Activated naive CD4-positive, alpha-beta T cell treated with anti-CD3 and anti-CD28 coated beads, Interleukin-2, amount 10 ng/mL, durations not matched to agents 7 days and 5 days (primary cell): Measurements from ENCODE around the gene ANXA4.

Source experiments
- CTCF ChIA-PET: fragments of 350-600 bp; sonication (Branson Sonifier 250); formaldehyde crosslinking; loops from one replicate; lab custom pipeline; 2021; ENCODE audit warnings: antibody characterized with exemption; lab: Charles Lee
- DNase-seq: peaks from one replicate; pipeline ENCODE4 v3.0.0-alpha.2; 2020
- H3K27ac Mint-ChIP-seq: one replicate; pipeline ENCODE4 v1.8.0; 2021; ENCODE audit warnings: mild to moderate bottlenecking, moderate library complexity, mixed read lengths
- H3K27me3 Mint-ChIP-seq: one replicate; pipeline ENCODE4 v1.8.0; 2021; ENCODE audit warnings: mild to moderate bottlenecking, mixed read lengths
- H3K36me3 Mint-ChIP-seq: one replicate; pipeline ENCODE4 v1.8.0; 2021; ENCODE audit warnings: mixed read lengths
- H3K4me1 Mint-ChIP-seq: one replicate; pipeline ENCODE4 v1.8.0; 2021; ENCODE audit warnings: mixed read lengths
- H3K4me3 Mint-ChIP-seq: one replicate; pipeline ENCODE4 v1.8.0; 2021; ENCODE audit warnings: mild to moderate bottlenecking, moderate library complexity, mixed read lengths
- H3K9me3 Mint-ChIP-seq: one replicate; pipeline ENCODE4 v1.8.0; 2021; ENCODE audit warnings: mixed read lengths

The ANXA4 gene

DNA sequence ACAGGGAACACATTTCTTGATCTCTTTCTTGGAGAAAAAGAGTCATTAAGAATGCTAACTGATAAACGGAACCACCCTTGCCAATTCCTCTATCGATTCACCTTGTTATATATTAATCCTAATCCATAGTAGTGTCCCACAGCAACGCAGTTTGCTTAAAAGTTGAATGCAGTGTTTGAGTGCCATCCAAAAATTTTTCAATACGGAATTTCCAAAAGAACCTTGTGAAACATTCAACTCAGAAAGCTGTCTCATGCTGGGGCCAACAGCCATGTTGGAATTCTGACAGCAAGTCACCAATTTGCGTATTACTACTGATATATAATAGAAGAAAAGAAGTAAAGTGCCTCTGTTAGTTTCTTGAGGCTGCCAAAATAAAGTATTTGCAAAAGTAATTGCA, 42.3 kb downstream of the ANXA4 start:
- Mint-ChIP-seq H3K4me3 (no peak overlapping the region), H3K27ac (no peak overlapping the region), H3K36me3 (peaks cover 10% of the 10 kb centered on the region), H3K9me3 (no peaks in the 10 kb centered on the region), H3K4me1 (peaks cover 9% of the 10 kb centered on the region), H3K27me3 (no peaks in the 10 kb centered on the region)
- DNase-seq, result no peak
- CTCF ChIA-PET, result interaction anchor here (1.2 kb wide), 1 partner anchor 60 kb away, joined by 3 read pairs; no protein-coding TSS in a partner anchor

DNA sequence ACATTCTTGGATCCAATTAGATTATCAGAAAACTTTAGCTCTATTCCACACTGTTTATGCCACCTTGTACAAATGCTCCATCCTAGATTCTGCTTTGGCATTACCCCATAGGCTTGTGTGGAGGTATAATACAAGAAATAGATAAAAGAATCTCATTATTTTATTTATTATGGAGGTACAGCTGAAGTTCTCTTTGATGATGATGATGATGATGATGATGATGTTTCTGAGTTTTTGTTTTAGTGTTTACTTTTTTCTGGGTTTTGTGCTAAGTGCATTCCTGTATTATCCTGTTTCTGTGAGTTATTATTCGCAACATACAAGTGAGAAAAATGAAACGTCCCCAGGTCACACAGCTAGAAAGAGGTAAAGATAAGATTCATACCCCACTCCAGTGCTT, 43.4 kb downstream of the ANXA4 start:
- no peak overlapping the region for H3K27ac Mint-ChIP-seq
- H3K4me3 Mint-ChIP-seq, result no peak overlapping the region
- no peak for DNase-seq
- no peaks in the 10 kb centered on the region for H3K9me3 Mint-ChIP-seq
- H3K4me1 Mint-ChIP-seq, result peaks cover 16% of the 10 kb centered on the region
- H3K36me3 Mint-ChIP-seq, result peaks cover 14% of the 10 kb centered on the region
- H3K27me3 Mint-ChIP-seq, result no peaks in the 10 kb centered on the region
- CTCF ChIA-PET, result interaction anchor here (1.2 kb wide), 1 partner anchor 61 kb away, joined by 3 read pairs; no protein-coding TSS in a partner anchor

GRCh38 chr2:69786052-69786560, 44.2 kb downstream of the ANXA4 start:
- no peak overlapping the region for H3K4me3 Mint-ChIP-seq
- no peaks in the 10 kb centered on the region for H3K27me3 Mint-ChIP-seq
- H3K27ac Mint-ChIP-seq, result no peak overlapping the region
- peaks cover 16% of the 10 kb centered on the region for H3K4me1 Mint-ChIP-seq
- CTCF ChIA-PET, result no interaction called here
- H3K36me3 Mint-ChIP-seq, result peaks cover 14% of the 10 kb centered on the region
- no peaks in the 10 kb centered on the region for H3K9me3 Mint-ChIP-seq
- no peak for DNase-seq

GRCh38 chr2:69789175-69789721, 47.3 kb downstream of the ANXA4 start:
- H3K36me3 Mint-ChIP-seq, result peaks cover 17% of the 10 kb centered on the region
- no peaks in the 10 kb centered on the region for H3K27me3 Mint-ChIP-seq
- H3K4me3 Mint-ChIP-seq, result no peak overlapping the region
- peaks cover 14% of the 10 kb centered on the region for H3K4me1 Mint-ChIP-seq
- no peak overlapping the region for H3K27ac Mint-ChIP-seq
- no peaks in the 10 kb centered on the region for H3K9me3 Mint-ChIP-seq
- no peak for DNase-seq
- CTCF ChIA-PET, result interaction anchor here (1.8 kb wide), 1 partner anchor 64 kb away, joined by 6 read pairs; no protein-coding TSS in a partner anchor

DNA sequence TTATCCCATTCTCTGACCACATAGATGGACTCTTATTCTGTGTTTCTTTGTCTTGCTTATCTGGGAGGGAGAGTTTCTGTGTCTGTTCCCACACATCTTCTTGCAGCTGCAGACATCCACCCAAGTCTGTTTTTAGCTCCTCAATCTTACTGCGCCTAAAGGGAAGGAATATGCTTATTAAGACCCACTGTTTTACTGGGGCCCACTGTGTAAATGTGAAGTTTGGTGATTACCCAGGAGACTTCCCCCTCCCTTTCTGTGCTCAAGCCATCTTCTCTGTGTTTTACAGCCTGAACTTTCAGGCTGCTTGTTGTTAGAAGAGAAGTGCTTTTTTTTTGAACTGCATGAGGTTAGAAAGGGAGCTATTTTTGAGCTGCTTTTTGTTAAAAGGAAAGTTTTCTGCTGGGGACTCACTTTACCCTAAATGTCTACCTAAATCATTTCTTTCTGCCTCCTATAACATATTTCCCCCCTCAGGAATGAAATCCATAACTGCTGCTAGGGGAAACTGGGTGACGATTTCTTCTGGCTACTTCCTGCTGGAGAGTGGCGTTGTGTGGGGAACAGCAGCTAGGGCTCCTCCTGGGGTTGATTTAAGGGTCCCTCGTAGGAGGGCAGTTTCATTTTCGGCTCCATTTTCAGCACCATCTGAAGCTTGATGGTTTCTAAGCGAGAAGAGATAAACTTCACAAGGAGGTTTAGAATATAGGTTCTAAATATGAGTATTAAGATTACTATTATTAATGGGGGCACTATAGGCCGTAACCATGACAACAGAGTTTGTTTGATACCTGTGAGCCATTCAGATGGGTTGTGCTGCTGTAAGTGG, 48.1 kb downstream of the ANXA4 start:
- Mint-ChIP-seq H3K36me3 (peaks cover 17% of the 10 kb centered on the region), H3K4me1 (peaks cover 14% of the 10 kb centered on the region), H3K4me3 (no peak overlapping the region), H3K27me3 (no peaks in the 10 kb centered on the region), H3K9me3 (no peaks in the 10 kb centered on the region), H3K27ac (no peak overlapping the region)
- DNase-seq, result no peak
- CTCF ChIA-PET, result interaction anchor here (1.8 kb wide), 1 partner anchor 65 kb away, joined by 6 read pairs; no protein-coding TSS in a partner anchor

DNA sequence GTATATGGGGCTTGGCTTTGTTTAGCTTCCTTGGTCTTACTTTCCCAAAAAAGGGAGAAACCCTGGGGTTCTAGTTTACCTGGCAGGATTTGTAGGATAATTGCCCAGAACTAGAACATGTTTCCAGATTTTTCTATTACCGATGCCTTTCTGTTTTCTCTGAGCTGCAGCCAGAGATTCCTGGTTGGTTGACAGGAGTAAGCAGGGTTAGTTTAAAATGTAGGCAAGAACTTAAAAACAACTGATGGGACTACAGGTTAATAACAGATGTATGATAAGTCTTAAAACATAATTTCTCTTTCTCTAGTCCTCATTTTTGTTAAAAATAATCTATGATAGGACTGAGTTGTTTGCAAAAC, 48.6 kb downstream of the ANXA4 start:
- H3K4me3 Mint-ChIP-seq, result no peak overlapping the region
- no peaks in the 10 kb centered on the region for H3K27me3 Mint-ChIP-seq
- H3K9me3 Mint-ChIP-seq, result no peaks in the 10 kb centered on the region
- no peak for DNase-seq
- peaks cover 17% of the 10 kb centered on the region for H3K36me3 Mint-ChIP-seq
- no peak overlapping the region for H3K27ac Mint-ChIP-seq
- H3K4me1 Mint-ChIP-seq, result peaks cover 14% of the 10 kb centered on the region
- CTCF ChIA-PET, result no interaction called here

DNA sequence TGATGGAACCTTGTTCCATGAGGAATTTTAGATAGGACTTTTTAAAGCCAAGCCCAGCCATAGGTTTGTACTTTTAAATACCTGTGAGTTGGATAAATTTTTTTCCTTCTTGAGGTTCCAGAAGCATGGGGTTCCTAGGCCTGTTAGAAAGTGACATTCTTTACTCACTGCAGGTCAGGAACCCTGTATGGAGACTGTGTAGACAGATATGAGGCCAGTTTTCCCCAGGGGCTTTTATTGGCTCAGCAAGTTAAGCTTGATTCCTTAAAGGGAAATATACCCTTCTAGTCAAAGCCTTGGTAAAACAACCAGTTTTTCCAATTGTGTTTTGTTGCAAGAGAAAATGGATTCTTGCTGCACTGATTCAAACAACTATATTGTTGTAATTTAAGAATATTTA, 49.1 kb downstream of the ANXA4 start:
- peaks cover 17% of the 10 kb centered on the region for H3K36me3 Mint-ChIP-seq
- H3K27ac Mint-ChIP-seq, result no peak overlapping the region
- H3K4me1 Mint-ChIP-seq, result peaks cover 14% of the 10 kb centered on the region
- H3K4me3 Mint-ChIP-seq, result no peak overlapping the region
- DNase-seq, result no peak
- H3K27me3 Mint-ChIP-seq, result no peaks in the 10 kb centered on the region
- CTCF ChIA-PET, result no interaction called here
- H3K9me3 Mint-ChIP-seq, result no peaks in the 10 kb centered on the region

DNA sequence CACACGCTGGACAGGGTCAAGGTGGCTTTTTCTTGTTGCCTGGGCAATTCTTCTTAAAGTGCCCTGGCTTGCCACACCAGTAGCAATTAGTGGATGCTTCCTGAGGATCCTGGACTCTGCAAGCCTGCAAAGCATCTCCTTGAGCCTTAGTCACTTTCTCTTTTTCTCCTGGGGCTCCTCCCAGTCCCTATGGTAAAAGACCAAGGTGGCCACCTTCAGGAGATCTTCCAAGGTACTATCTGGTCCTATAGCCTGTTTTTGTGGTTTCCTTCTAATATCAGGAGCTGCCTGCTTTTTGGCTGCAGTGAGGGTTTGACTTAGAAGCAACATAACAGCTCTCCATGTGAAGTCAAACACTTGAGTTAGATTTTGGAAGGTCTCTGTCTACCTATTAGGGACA, 54.2 kb downstream of the ANXA4 start:
- Mint-ChIP-seq H3K27ac (no peak overlapping the region), H3K36me3 (peaks cover 6% of the 10 kb centered on the region), H3K4me3 (no peak overlapping the region), H3K9me3 (no peaks in the 10 kb centered on the region), H3K4me1 (peaks cover 20% of the 10 kb centered on the region), H3K27me3 (no peaks in the 10 kb centered on the region)
- CTCF ChIA-PET, result interaction anchor here (0.6 to 2.1 kb wide), 3 partner anchors 21 to 1041 kb away, joined by 3 to 7 read pairs (median 4); no protein-coding TSS in a partner anchor
- DNase-seq, result no peak

DNA sequence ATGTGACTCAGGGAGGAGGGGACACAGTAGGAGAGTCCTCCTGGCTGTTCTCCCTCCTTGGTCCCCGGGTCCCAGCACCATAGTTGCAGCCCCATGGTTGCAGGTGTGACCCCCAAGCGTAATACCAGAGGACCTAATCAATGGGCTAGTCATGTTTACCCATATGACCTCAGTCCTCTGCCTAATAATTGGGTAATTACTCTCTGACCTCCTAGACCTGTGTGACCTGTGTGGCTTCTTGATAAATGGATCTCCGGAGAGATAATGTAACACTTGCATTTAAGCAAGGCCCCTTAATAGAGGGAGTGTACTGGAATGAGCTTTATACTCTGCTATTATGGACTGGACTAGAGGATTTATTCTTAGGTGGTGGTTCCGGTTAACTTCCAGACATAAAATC, 55.3 kb downstream of the ANXA4 start:
- H3K4me1 Mint-ChIP-seq, result peaks cover 26% of the 10 kb centered on the region
- H3K4me3 Mint-ChIP-seq, result no peak overlapping the region
- H3K27ac Mint-ChIP-seq, result no peak overlapping the region
- peaks cover 11% of the 10 kb centered on the region for H3K36me3 Mint-ChIP-seq
- DNase-seq, result no peak
- CTCF ChIA-PET, result interaction anchor here (1.0 to 2.1 kb wide), 2 partner anchors 20 to 73 kb away, joined by 3 to 7 read pairs; no protein-coding TSS in a partner anchor
- no peaks in the 10 kb centered on the region for H3K9me3 Mint-ChIP-seq
- H3K27me3 Mint-ChIP-seq, result no peaks in the 10 kb centered on the region

DNA sequence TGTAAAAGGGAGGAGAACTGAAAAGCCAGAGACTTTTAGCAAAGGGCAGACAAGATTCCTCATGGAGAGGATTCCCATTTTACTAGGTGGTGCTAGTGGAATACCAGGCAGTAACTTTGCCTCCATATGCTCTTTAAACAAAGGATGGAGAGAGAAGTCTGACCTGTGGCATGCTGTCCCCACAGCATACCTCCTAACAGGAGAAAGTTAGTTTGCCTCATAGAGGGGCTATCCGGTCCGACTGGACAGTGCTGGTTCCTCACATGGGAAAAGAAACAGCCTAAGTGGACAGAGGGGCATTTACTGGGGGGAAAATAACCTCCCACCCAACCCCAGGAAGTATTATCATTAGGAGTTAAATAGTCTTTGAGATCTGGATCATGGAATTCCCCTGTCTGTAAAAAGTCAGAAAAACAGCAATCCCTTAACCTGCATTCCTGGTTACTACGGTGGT, 55.9 kb downstream of the ANXA4 start:
- H3K4me3 Mint-ChIP-seq, result no peak overlapping the region

DNA sequence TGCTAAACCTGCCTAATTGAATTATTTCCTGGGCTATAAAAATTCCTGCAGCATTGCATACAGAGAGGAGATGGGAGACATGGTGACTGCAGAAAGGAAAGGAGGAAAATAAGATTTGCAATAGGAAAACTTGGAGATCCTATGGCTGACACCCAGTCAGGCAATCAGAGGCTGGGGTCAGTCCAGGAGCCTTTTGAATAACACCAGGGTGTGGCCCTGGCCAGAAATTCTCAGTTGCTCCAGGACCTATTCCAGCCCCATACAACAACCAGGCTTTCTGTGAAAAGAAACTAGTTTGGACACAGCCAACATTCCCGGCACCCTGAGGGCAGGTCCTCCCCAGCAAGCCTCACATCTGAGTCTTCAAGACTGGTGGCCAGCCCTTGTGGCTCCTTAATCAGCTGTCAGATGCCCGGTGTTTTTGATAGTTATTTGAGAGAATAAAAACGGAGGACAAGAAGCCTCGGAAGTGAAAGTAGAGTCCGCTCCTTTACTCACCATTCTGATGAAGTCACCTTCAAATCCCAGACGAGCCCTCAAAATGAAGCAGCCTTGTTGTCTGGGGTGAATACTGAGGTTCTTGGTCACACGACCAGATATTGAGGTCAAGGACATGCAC, 56.5 kb downstream of the ANXA4 start:
- peaks cover 30% of the 10 kb centered on the region for H3K4me1 Mint-ChIP-seq
- no peak for DNase-seq
- H3K27ac Mint-ChIP-seq, result no peak overlapping the region
- H3K4me3 Mint-ChIP-seq, result no peak overlapping the region
- no peaks in the 10 kb centered on the region for H3K27me3 Mint-ChIP-seq
- CTCF ChIA-PET, result interaction anchor here (1.3 kb wide), 1 partner anchor 18 kb away, joined by 9 read pairs; no protein-coding TSS in a partner anchor
- H3K36me3 Mint-ChIP-seq, result peaks cover 11% of the 10 kb centered on the region
- no peaks in the 10 kb centered on the region for H3K9me3 Mint-ChIP-seq

More for the DNA sequence above, 55.9 kb downstream of the ANXA4 start:
- H3K27me3 Mint-ChIP-seq, result no peaks in the 10 kb centered on the region
- CTCF ChIA-PET, result interaction anchor here (2.1 kb wide), 1 partner anchor 74 kb away, joined by 7 read pairs; no protein-coding TSS in a partner anchor
- no peak for DNase-seq
- H3K36me3 Mint-ChIP-seq, result peaks cover 9% of the 10 kb centered on the region
- no peaks in the 10 kb centered on the region for H3K9me3 Mint-ChIP-seq
- H3K27ac Mint-ChIP-seq, result no peak overlapping the region
- peaks cover 26% of the 10 kb centered on the region for H3K4me1 Mint-ChIP-seq

DNA sequence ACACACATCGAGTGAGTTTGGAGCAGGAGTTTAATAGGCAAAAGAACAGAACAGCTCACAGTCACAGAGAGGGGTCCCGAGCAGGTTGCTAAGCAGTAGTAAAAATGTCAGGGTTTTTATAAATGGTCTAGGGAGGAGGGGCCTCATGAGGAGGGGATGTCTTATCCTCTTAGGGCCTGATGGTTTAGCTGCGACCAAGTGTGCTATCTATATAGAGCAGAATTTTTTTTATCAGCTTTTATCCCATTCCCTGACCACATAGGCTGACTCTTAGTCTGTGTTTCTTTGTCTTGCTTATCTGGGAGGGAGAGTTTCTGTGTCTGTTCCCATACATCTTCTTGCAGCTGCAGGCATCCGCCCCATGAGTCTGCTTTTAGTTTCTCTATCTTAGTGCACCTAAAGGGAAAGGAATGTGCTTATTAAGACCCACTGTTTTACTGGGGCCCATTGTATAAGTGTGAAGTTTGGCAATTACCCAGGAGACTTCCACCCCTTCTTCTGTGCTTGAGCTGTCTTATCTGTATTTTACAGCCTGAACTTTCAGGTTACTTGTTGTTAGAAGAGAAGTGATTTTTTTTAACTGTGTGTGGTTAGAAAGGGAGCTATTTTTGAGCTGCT, 57.1 kb downstream of the ANXA4 start:
- Mint-ChIP-seq H3K4me1 (peaks cover 34% of the 10 kb centered on the region), H3K27me3 (no peaks in the 10 kb centered on the region), H3K36me3 (peaks cover 14% of the 10 kb centered on the region), H3K27ac (peak overlapping the region; percentile 56), H3K4me3 (no peak overlapping the region), H3K9me3 (no peaks in the 10 kb centered on the region)
- no peak for DNase-seq
- CTCF ChIA-PET, result interaction anchor here (0.8 to 1.3 kb wide), 3 partner anchors 18 to 74 kb away, joined by 3 to 9 read pairs (median 3); no protein-coding TSS in a partner anchor

DNA sequence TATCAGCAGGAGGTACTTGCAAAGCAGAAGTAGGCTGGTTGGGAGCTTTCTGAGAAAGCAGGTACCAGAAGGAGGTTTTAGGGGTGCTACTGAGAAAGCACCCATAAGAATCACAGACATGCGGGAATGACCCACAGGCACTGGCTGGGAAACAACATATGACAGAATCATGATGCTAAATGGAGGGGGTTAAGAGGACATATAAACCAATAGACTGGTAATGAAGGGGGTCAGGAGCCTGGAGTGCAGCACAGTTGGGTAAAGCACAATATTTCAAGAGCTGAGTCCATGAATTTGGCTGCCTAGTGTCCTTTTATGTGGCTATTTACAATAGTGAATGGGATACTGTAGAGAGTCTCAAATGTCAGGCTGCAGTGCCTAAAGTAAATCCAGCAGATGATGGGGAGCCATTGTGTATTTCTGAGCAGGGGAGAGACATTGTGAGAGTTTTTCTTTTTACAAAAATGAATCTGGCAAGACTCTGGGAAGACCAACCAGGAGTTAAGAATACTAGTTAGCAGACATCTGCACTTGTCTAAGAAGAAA, 59.9 kb downstream of the ANXA4 start:
- no peak for DNase-seq
- peaks cover 2% of the 10 kb centered on the region for H3K9me3 Mint-ChIP-seq
- no peak overlapping the region for H3K4me3 Mint-ChIP-seq
- H3K36me3 Mint-ChIP-seq, result peaks cover 27% of the 10 kb centered on the region
- CTCF ChIA-PET, result interaction anchor here (0.8 to 1.7 kb wide), 4 partner anchors 15 to 77 kb away, joined by 3 to 6 read pairs (median 4); no protein-coding TSS in a partner anchor
- peaks cover 42% of the 10 kb centered on the region for H3K4me1 Mint-ChIP-seq
- no peak overlapping the region for H3K27ac Mint-ChIP-seq
- no peaks in the 10 kb centered on the region for H3K27me3 Mint-ChIP-seq
